ENCODE measurements around the gene POLA2. TPM values are rescaled to one million over a fixed set of nuclear protein-coding genes. Genes with fewer than 3 reads are reported as not detected.
A peak's percentile ranks its signal among the peaks of the same experiment; 100 is the strongest.

Gene POLA2
- total and polyA plus RNA-seq, 3 donors from 2014 or later: 21.9 to 27.6 (median 24.2) TPM

DNA sequence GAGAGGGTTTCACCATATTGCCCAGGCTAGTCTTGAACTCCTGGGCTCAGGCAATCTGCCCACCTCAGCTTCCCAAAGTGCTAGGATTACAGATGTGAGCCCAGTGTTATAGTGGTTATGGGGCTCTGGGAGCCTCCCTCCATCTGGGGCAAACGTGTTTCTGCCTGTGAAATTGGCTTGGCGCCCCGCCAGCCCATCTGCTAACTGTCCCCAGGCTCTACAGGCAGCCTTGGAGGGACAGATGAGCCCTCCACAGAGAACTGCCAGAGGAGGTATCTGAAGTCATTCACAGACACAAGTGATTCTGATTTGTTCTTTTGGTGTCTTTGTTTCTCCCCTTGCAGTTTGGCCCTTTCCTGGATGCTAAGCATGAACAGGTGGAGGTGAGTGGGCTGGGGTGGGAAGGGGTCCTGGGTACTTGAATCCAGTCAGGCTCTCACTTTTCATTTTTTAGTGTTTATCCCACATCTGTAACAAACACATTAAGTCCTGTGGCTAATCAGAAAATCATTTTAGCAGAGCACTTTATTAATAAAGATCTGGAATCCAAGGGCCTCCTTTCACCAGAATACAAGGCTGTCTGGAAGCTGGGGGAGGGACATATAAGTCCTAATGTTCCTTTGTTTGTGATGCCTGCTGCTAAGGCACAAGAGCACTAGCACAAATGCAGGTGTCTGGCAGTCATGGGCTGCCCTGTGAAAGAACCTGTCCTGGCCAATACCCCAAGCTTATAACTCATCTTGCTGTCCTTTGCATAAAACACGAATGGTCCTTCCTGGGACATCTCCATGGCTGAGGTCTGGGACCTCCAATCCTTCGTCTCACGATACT lies 27.2 kb downstream of the POLA2 start:
- WGBS, 2 donors: 71 to 77% methylated on average over 6 of the region's 6 CpGs
- no peaks in the 10 kb centered on the region for H3K36me3 ChIP-seq (ENCODE audit: low read depth, missing control alignments)
- H3K4me3 ChIP-seq: no peak overlapping the region
- H3K27me3 ChIP-seq: no peaks in the 10 kb centered on the region
- peaks cover 18% of the 10 kb centered on the region for H3K4me1 ChIP-seq
- no peak for DNase-seq
- H3K27ac ChIP-seq: no peak overlapping the region
- TF ChIP-seq, protein P1, sequence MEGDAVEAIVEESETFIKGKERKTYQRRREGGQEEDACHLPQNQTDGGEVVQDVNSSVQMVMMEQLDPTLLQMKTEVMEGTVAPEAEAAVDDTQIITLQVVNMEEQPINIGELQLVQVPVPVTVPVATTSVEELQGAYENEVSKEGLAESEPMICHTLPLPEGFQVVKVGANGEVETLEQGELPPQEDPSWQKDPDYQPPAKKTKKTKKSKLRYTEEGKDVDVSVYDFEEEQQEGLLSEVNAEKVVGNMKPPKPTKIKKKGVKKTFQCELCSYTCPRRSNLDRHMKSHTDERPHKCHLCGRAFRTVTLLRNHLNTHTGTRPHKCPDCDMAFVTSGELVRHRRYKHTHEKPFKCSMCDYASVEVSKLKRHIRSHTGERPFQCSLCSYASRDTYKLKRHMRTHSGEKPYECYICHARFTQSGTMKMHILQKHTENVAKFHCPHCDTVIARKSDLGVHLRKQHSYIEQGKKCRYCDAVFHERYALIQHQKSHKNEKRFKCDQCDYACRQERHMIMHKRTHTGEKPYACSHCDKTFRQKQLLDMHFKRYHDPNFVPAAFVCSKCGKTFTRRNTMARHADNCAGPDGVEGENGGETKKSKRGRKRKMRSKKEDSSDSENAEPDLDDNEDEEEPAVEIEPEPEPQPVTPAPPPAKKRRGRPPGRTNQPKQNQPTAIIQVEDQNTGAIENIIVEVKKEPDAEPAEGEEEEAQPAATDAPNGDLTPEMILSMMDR (IDR thresholded peaks at IDR 0.05): no peak
- TF ChIP-seq POLR2A (IDR thresholded peaks at IDR 0.05): no peak
- no peaks in the 10 kb centered on the region for H3K9me3 ChIP-seq
- intact Hi-C loops (cut with DNase I; ENCODE audit: low total_unique reads): no loop called here

DNA sequence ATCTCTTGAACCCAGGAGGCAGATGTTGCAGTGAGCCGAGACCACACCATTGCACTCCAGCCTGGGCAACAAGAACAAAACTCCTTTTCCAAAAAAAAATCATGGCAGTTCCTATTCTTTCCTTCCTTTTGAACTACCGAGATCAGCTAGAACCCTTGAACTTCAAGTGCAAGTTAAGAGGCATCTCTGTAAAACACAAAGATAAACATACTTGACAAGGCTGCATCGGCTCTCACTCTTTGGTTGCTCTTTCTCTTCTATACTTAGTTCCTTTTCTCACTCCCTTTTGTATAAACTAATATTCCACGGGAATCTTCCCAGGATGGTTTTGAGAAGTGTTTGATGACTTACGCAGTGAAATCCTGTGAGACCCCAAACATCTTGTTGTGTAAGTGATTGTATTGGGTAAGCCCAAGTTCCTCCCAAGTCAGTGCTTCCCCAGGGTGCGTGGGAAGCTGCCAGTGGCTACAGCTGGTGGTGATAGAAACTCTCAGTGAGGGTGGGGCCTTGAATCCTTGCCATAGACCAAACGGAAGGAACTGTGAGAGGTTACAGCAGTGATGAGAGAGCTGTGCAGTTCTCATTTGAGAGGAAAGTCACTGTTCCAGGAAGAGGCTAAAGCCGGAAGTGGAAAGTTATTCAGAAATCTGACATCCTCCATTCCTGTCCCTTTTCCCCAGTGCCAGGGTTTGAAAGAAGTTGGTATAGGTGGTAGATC lies 28.8 kb downstream of the POLA2 start:
- TF ChIP-seq POLR2A (IDR thresholded peaks at IDR 0.05): no peak
- TF ChIP-seq, protein P1 (IDR thresholded peaks at IDR 0.05): no peak
- no peaks in the 10 kb centered on the region for H3K27me3 ChIP-seq
- peak overlapping the region; percentile 37 to 78 for H3K27ac ChIP-seq
- intact Hi-C loops (cut with DNase I; ENCODE audit: low total_unique reads): no loop called here
- DNase-seq: peak; percentile 87
- 38 to 41% methylated on average over 8 of the region's 8 CpGs for WGBS, 2 donors
- peaks cover 35% of the 10 kb centered on the region for H3K4me1 ChIP-seq
- H3K9me3 ChIP-seq: no peaks in the 10 kb centered on the region
- no peak overlapping the region for H3K4me3 ChIP-seq
- no peaks in the 10 kb centered on the region for H3K36me3 ChIP-seq (ENCODE audit: low read depth, missing control alignments)

DNA sequence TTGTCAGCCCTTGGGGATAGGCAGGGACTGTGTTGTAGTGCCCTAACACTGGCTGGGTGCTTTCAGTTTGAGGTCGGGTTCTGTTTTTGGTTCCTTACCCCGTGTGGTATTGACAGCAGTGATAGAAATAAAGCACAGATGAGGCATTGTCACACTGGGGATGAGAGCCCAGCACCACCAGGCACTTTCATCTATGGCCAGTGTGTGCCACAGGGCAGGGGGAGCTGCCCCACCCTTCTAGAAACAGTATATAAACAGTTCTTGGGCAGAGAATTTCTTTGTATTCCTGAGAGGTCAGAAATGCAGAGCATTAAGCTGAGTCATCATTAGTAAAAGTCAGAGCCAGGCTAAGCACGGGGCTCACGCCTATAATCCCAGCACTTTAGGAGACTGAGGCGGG lies 29.9 kb downstream of the POLA2 start:
- DNase-seq: no peak
- TF ChIP-seq, protein P1 (IDR thresholded peaks at IDR 0.05): no peak
- TF ChIP-seq POLR2A (IDR thresholded peaks at IDR 0.05): no peak
- peak overlapping the region; percentile 37 to 78 for H3K27ac ChIP-seq
- 72 to 73% methylated on average over 5 of the region's 5 CpGs for WGBS, 2 donors
- H3K36me3 ChIP-seq (ENCODE audit: low read depth, missing control alignments): no peaks in the 10 kb centered on the region
- H3K4me1 ChIP-seq: peaks cover 40% of the 10 kb centered on the region
- no peak overlapping the region for H3K4me3 ChIP-seq
- H3K27me3 ChIP-seq: no peaks in the 10 kb centered on the region
- H3K9me3 ChIP-seq: no peaks in the 10 kb centered on the region
- intact Hi-C loops (cut with DNase I; ENCODE audit: low total_unique reads): no loop called here

DNA sequence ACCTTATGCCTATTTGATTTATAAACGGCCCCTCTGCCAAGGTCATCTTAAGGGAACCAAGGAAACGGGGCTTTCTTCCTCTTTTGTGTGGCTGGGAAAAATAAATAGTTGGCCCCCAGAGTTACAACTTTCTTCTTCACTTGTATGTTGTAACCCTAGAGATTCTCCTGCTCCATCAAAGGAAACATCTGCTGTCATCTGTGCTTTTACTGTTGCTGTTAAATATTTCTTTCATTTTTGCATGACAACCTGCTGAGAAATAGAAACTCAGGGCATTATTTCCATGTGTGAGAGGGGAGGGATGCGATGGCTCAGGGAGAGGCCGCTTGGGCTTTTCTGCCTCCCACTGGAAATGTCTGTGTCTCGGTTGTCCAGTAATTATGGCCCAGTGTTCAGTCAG lies 31.1 kb downstream of the POLA2 start:
- Histone ChIP-seq H3K36me3 (ENCODE audit: low read depth, missing control alignments) (no peaks in the 10 kb centered on the region), H3K9me3 (no peaks in the 10 kb centered on the region), H3K27ac (peak overlapping the region in 1 of 2 donors; percentile 23), H3K4me1 (peaks cover 50% of the 10 kb centered on the region), H3K4me3 (no peak overlapping the region), H3K27me3 (no peaks in the 10 kb centered on the region)
- TF ChIP-seq, protein P1 (IDR thresholded peaks at IDR 0.05): no peak
- no peak for TF ChIP-seq POLR2A (IDR thresholded peaks at IDR 0.05)
- no peak for DNase-seq
- WGBS, 2 donors: 72 to 77% methylated on average over 5 of the region's 5 CpGs
- intact Hi-C loops (cut with DNase I; ENCODE audit: low total_unique reads): no loop called here

Data from testis (tissue), 3 donors.